ENCODE measurements around the gene FCMR.
A peak's percentile ranks its signal among the peaks of the same experiment; 100 is the strongest.
"Not testable (repeated sequence)": the region's sequence is repeated elsewhere in the genome, so short reads cannot be mapped to it uniquely, and the experiment has no call there.

FCMR gene

GRCh38 chr1:206867239-206867638 is 54.5 kb downstream of the FCMR start:
- no peak for DNase-seq

DNA sequence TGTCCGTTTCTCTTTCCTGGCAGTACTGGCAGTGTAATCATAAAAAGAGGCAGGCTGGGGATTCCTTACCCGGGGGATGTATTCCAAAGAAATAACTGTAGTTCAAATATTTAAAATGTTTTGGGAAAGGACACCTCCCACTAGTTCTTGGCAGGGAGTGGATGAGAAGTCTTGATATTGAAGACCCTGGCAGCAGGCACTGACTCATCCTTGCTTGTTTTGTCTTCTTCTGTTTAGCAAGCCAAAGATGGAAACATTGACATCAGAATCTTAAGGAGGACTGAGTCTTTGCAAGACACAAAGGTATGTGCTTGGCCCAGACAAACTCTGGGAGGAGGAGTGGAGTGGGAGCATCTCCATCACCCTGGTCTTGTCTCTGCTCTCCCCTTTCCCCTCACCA is 55.7 kb downstream of the FCMR start:
- DNase-seq = no peak

- peak; percentile 88 for DNase-seq
Observed at GRCh38 chr1:206864939-206865671, 56.6 kb downstream of the FCMR start, which contains the start of gene IL20. IL20 (plus strand) TSS chr1:206865623; CDS start chr1:206865853, 230 bp downstream.

DNA sequence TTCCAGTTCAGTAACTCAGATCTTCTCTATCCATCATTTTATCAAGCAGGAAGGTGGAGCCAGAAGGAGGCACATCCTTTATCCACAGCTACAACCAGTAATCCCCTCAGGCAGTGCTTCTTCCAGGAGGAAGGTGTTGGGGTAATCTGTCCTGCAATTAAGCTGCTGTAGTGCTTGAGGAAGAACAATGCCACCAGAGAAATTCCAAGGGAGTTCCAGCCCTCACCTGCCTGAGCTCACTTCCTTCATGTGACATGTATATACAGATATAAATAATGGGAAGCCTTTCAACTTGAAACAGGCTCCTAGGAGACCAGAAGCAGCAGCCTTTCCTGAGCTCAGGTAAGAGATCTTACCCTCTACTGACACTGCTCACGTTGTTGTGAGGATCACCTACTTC is 58.5 kb downstream of the FCMR start:
- no peak for DNase-seq

DNA sequence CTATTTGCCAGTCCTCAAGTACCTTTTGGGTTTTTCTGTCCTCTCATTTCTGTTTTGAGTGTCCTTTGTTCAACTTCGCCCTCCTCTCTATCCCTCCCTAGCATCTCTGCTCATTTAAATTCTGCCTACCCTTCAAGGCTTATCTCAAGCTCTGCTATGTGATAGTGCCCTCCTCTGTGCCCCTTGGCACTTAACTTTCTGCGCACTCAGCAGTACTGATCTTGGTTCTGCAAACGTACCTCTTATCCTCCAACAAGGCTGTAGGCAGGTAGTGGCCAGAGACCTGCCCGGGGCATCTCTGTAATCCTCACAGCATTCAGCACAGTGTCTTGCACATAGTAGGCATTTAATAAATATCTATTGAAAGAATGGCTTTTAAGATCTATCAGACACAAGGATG is 61.6 kb downstream of the FCMR start:
- DNase-seq = no peak

GRCh38 chr1:206859082-206859521 is 62.6 kb downstream of the FCMR start:
- DNase-seq = no peak

DNA sequence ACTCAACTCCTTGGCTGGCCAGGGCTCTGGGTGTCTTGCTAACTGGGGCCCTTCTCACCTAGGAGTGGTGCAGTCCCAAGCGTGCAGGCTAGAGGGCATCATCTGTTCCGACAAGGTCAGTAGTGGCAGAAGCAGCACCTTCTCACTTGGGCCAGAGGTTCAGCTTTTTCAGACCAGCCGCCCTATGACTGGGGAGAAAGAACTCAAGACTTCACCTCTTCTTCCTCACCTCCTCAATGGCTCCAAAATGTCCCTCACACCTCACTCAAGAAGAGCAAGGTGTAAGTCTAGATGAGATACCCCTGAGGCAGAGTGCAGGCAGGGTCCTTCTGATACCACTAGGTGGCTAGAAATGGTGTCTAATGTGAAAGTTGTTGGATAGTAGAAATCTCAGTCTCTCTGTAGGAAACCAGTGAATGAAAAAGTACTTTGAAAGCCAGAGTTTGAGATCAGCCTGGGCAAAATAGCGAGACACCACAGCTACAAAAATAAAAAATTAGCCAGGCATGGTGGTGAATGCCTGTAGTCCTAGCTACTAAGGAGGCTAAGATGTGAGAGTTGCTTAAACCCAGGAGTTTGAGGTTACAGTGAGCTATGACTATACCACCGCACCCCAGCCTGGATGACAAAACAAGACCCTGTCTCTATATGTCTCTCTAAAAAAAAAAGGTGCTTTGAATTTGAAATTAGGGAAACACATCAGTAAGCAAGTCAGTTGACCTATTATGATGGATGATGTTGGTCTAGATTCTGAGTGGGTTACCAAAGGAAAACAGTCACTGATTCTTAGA is 64.9 kb downstream of the FCMR start:
- peak; percentile 14 for DNase-seq

DNA sequence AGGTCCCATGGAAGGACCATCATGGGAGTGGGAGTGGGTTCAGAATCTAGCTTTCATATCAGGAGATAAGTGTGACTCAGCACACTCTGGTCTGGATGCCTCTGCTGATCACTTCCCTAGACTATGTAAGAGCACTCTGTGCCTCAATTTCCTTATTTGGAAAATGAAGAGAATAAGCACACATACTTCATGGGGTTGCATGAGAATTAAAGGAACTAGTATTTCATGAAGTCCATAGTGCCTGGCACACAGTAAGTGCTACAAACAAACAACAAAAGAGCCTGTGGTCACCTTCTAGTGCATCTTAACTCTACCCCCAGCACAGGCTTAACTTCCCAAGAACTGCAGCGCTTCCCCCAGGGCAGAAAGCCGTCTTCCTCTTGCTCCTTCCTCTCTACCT is 65.9 kb downstream of the FCMR start:
- DNase-seq = no peak

DNA sequence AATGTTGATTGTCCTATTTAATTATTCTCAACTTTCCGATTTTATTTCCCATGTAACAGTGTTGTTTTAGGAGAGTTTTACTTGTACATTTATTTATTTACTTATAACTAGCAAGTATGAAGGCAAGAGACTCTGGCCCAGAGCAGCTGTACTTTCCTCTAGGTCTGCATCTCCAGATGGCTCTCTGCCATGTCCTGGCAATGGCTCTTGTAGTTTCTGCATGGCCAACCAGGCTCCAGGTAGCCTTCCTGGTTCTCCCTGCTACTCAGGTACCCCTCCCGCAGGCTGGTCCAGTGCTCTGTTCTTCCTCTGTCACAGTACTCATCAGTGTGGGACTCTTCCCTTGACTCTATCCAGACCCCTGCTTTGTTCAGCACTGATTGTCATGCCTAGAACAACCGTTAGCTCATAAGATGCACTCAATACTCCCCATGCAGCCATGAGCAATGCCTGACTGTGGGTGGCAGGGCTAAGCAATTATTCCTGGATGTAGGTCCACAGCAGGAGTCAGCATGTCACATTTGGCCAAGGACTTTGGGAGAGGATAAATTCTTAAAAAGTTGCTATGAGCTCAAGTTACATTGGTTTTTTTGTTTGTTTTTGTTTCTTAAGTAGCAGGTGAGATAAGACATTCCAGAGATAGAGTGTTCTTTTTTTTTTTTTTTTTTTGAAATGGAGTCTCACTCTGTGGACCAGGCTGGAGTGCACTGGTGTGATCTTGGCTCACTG is 67.2 kb downstream of the FCMR start:
- DNase-seq = no peak

GRCh38 chr1:206853696-206854095 is 68.0 kb downstream of the FCMR start:
- not testable (repeated sequence) for DNase-seq

Measured in hematopoietic multipotent progenitor cell treated with erythropoietin and hydrocortisone succinate and interleukin-3 and kit ligand, for 6 days (in vitro differentiated cells).